GM18502 (cell line): ENCODE measurements around the gene IL17RB.
A peak's percentile ranks its signal among the peaks of the same experiment; 100 is the strongest.

Experiments
- ATAC-seq: cut with Tn5 transposase; IDR thresholded peaks from one replicate; pipeline ENCODE4 v1.9.1; 2021; ENCODE audit warnings: mild to moderate bottlenecking; ENCODE audit not compliant: unreplicated experiment, poor library complexity

Gene IL17RB

DNA sequence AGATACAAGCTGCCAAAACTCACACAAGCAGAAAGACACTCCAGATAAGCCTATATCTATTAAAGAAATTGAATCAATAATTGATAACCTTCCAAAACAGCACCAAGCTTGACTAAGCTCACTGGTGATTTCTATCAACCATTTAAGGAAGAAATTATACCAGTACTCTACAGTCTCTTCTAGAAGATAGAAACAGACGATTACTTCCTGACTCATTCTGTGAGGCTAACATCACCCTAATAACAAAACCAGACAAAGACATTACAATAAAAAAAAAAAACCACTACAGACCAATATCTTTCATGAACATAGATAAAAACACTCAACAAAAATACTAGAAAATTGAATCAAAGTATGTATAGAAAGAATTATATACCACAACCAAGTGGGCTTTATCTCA, 20.3 kb upstream of the IL17RB start:
- no peak for ATAC-seq

DNA sequence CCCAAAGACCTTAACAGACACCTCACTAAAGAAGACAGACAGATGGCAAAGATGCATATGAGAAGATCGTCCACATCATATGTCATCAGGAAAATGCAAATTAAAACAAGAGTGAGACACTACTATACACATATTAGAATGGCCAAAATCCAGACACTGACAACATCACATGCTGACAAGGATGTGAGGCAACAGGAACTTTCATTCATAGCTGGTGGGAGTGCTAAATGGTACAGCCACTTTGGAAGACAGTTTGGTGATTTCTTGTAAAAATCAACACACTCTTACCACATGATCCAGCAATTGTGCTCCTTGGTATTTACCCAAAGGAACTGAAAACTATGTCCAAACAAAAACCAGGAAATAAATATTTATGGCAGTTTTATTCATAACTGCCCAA, 17.8 kb upstream of the IL17RB start:
- no peak for ATAC-seq

DNA sequence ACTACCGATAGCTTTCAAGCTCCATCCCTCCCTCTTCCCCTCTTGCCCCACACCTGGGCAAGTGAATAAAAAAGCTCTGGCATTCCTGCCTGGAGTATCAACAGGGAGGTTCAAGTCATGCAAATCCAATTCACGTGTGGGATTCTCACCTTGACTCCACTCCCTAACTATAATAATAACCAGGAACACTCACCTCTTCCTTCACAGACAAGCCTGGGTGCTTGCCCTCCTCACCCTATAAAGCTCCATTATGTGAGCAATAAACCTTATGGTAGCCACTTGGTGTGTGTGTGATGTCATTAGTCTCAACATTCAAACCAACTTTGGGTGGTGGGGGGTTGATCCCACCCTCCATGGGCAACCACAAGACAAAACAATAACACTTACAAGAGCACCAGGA, 16.8 kb upstream of the IL17RB start:
- ATAC-seq: no peak

DNA sequence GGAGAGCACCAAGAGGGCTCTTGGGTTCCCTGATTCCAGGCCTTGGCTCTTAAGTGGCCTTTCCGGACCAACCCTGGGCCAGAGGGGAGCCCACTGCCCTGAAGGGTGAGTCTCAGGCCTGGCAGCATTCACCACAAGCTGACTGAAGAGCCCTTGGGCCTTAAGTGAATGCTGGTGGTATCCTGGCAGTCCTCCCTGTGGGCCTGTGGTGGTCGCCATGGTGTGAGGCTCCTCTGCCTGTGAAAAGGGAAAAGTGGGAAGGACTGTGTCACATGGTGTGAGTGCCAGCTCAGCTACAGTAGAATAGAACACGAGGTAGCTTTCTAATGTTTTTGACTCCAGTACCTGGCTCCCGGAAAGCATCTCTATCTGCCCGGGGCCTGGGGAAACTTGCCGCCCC, 15.4 kb upstream of the IL17RB start:
- no peak for ATAC-seq

DNA sequence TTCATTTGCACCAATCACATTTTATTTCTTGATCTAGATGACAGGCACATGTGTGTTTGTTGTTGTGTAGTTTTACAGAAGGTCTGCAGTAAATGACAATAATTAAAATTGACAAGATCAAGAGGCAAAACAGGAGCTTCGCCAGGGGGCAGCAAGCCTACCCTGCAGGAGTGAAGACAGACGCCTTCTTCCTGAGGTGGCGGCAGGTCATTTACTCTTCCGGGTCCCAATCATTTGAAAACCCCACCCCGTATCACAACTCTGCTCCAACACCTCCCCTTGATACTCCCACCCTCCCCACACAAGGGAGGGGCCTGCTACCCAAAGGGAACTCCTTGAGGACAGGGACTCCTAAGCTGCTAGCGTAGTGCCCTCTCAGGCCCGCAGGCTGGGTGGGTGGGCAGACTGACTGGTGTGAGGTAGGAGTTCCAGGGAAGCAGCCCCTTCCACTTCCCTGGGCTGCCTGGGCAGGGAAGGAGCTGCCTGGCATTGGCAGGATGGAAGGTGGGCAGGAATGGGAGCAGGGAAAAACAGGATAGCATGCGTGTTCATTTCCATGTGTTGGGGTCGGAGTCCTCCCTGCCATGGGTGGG, 13.2 kb upstream of the IL17RB start:
- no peak for ATAC-seq

DNA sequence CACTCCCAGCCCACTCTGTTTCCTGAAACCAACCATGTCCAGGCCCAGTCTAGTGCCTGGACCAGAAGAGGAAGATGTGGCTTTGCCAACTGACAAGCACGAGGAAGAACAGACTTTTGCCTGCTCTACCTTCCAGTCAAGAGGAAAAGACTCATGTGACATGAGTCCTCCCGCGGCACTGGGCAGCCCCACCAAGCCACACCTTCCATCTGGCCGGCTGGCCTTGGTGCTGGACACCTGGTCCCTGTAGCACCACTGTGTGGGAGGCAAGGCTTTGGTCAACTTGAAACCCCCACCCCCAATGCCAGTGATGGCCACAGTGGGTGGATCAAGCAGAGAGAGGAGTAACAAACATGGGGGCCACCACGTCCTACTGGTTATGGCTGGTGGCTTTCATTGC, 12.7 kb upstream of the IL17RB start:
- ATAC-seq: no peak

DNA sequence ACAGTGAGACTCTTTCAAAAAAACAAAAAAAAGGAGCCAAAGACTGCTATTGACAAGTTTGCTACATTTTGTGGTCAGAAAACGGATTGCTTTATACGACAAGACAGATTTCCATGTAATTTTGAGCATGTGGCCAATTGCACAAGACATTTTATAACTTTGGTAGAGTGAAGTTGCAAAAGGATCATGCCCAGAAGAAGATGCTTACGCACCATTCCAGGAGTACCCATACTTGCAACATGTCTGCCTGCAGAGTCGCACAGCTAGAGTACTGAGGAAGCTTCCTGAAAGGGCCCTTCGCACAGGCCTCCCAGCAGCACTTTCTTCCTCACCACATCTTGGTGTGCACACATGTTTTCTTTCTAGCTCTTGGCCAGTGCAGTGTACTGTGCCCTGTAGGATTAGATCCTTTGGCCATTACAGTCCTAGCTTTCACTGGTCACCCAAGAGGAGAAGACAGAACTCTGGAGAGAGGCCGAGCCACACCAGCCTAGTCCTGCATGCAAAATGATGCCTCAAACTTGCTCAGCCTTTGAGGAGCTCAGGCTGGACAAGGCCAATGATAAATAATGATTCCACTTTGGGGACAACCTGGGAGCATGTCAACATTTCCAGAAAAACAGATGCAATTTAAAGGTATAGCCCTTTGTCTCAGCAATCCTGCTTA, 11.8 kb upstream of the IL17RB start:
- ATAC-seq: no peak

DNA sequence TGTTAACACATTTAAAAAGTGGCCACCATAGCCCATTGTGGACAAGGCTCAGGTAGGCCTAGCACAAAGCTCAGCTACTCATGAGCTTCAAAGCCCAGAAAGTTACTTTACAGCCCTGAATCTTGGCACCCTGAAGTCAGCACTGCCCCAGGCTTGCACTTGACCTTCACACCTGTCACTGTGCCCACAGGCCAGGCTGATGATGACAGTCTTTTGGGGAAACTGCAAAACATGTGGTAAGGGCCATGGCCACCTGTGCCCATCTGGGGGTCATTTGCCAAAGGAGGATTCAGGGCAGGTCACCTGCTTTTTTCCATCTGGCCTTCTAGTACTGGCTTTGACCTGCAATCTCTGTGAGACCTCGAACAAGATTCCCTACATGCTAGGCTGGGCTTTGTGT, 11.1 kb upstream of the IL17RB start:
- no peak for ATAC-seq

DNA sequence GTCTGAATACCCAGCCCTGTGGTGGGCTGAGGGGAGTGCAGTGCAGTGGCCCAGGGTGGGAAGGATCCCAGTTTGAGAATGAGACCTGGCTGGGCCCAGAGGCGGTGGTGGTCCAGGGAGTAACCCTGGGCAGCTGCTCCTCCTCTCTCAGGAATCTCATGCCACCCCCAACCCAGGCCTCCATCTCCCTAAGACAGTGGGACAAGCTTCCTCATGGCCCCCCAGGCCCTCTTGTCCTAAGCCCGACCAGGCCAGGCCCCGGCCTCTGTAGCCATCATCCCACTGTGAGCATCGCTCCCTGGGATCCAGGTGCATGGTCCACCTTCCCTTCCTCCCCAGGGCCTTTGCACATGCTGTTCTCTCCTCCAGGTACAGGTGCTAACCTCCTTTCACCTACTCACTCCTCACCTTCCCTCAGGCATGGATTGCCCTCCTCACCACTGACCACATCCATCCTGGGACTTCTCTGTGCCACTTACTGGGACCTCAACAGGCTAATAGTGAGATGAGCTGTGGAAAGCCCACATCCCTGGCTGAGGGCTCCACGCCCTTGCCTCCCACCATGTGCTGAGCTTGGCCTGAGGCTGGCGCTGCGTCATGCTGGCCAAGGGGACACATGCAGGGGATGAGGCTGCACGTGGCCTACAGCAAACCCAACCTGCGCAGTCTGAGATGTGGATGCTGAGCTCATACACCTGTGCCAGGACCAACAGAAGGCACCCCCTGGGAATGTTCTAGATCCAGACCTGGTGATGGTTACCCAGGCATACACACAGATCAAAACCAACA, 10.1 kb upstream of the IL17RB start:
- ATAC-seq: no peak

DNA sequence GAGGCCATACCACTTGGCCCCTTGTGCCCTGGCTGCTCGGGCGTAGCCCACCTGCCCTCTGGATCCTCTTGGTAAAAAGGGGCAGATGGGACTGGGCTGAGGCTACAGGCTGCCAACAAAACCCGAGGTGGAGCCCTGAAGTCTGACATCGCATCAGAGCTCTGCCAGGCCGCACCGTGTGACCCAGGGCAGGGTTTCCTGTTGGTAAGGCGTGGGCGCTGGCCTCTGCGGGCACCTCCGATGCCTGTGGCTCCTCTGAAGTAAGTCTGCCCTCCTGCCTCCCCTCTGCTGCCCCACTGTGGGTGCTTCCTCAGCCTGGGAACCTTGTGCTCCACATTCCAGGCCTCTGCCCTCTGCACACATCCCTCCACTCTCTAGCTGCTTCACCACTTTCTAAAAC, 9.0 kb upstream of the IL17RB start:
- no peak for ATAC-seq

DNA sequence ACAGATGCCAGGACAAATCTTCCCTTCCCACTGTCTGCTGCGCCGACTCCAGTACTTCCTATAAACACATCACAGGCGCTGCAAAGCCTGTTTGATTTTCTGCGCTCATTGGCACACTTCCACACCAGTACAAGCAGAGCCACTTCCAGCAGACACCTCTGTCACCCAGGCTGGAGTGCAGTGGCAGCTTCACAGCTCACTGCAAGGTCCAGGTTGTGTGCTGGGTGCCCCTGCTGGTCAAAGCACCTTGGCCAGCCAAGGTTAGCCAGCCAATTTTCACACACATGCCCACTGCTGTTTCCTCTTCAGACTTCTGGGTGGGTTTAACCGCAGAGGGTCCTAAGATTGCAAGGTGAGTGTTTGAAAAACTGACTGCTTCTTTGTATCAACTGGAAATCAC, 5.1 kb upstream of the IL17RB start:
- ATAC-seq: no peak

DNA sequence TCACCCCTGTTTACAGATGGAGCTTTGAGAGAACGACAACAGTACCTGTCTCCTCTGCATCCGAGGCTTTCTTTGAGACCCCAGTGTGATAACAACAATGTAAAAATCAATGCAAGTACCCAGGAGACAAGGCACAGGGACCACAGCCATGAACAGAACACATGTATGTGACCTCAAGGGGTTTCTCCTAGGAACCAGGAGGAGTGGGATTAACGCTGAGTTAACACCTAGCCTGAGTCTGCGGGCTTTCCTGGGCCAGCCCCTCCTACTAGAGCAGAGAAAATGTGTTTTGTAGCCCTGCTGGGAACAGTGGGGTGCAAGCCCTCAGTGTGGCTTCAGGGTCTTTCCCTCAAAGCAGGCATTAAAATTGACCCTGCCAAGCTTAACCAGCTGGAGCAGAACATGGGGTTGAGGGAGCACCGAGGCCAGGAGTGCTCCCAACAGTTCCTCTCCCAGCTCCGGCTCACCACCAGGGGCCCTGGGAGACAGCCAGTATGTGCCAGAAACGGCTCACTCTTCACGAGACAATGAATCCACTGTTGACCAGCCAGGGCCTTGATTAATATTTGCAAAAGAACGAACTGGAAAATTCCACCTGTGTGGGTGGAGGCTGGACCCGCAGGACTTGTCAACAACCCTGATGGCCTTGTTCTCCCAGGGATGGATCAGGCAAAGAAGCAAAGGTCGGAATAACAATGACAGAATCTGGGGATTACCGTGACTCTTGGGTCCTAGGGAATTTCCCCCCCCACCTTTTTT, 3.8 kb upstream of the IL17RB start:
- no peak for ATAC-seq

DNA sequence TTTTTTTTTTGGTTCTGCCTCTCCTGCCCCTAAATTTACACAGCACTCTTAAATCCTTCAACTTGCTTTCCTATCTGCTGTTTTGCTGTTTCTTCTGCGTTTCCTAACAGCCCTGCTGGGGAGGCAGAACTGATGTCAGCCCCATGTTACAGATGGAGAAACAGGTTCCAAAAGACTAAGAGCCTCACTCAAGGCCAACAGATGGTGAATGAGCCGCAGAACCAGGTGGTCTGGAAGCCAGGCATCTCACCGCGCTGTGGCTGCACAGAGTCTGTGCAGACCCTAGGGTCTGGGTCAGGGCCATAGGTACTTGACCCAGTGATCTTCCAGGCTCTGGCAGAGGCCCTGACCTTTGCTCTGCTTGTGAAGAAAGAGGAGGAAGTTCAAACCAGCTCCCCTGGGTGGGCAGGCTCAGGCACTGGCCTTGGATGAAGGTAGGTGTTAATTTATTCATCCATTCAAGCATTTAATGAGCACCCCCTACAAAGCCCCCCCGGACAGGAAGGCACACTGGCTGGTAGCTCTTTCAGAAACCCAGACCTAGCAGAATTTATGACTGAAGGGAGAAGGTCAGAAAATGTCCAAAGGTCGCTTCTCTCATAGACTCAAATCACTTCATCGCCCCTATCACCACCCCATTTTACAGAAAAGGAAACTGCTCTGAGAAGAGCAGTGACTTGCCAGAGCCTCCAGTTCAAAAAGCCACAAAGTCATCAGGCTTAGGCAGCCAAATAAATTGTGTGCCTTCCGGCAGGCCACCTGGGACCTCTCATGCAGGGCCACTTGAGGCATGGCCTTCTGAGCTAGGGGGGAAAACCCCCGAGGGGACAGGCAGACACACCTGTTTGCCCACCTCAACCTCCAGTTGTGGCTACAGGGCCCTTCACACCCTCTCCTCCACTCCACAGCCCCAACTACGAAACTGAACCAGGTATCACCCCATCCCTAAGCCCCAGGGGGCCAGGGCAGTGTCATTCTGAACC, 2.9 kb upstream of the IL17RB start:
- ATAC-seq: peak; percentile 46

DNA sequence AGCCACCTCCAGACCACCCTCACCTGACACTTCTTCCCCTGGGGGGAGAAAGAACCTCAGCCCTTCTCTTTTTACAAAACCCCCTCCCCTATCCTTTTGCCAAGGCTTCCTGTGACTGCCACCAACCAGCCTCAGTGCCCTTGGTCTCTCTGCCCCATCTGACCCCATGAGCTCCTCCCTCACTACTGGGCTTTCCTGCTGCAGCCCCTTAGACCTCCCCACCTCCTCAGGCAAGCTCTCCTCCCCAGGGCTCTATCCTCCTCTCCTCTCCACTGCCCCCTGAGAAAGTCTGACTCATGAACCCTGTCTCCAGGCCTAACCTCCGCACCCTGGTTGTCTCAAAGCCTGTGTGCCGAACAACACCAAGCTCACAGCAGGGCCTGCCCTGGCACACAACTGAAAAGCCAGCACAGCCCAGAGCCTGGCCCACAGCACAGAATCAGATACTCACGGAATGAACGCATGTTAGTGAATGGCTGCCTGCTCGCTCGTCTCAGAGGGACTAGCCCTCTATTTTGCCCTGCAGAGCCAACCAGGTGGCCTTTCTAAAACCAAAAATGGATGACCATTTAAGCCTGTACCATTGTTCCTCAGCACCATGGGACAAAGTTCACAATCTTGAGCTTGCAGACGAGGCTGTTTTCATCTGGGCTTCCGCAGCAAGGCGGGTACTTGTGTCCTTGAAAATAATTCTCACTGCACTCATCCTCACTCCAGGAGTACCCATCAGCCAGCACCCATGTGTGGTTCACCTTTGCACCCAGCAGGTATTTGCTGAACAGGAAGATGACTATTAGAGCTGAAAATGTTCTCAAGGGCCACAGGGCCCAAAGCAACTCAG, 1.9 kb upstream of the IL17RB start:
- peak; percentile 21 for ATAC-seq

DNA sequence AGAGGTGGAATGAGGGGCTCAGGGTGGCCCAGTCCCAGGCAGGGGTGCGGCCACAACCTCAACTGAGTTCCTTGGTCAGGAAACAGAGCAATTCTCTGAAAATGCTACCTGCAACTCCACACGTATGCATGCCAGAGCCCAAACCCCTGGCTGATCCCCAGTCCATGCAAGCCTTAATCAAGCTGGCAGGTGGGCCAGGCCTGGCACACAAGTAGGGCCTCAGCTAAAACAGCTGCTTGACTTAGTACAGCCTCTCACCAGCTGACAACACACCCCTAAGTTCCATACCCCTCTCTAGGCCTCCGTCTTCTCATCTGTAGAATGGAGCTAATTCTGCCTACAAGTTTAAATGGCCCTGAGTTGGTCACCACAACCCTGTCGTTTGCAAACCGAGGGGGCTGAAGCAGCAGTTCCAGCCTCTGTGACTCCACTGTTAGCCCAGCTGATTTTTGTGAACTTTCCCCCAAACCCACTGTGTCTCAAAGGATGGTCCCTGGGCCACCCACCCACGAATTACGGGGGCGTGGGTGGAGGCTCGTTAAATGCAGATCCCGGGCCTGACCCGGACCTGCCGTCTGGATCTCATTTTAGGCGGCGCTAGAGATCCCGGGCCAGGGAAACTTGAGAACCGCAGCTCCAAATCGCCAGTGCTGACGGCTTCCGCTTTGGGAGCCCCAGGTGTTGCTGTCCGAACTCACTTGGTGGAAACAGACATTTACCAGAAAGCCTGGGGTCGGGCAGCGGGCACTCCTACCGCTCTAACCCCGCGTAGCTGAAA, 1.1 kb upstream of the IL17RB start:
- ATAC-seq: peak; percentile 9

DNA sequence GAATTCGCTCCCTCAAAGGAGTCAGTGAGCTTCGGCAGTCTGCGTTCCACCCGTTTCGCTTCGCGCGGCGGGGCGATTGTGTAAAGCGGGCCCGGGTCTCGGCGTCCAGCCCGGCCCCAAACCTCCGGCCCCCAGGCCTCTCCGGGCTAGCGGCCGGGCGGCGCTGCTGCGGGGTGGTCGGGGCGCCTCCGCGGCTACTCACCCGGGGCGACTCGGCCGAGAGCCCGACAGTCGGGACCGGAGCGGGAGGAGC, 561 bp upstream of the IL17RB start:
- no peak for ATAC-seq

DNA sequence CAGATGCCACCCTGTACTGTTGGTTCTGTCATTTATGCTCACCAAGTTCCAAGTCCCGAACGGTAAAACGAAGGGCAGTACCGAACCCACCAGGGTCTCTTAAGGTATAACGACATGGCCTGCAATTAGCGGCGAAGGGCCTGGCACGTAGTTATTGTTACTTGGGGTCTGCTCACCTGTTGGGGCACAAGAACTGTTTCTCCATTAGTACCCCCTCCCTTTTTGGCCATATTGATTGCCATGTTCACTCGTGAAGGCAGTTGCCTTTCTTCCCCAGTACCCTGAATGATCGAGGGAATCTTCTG, 435 bp downstream of the IL17RB start:
- no peak for ATAC-seq

DNA sequence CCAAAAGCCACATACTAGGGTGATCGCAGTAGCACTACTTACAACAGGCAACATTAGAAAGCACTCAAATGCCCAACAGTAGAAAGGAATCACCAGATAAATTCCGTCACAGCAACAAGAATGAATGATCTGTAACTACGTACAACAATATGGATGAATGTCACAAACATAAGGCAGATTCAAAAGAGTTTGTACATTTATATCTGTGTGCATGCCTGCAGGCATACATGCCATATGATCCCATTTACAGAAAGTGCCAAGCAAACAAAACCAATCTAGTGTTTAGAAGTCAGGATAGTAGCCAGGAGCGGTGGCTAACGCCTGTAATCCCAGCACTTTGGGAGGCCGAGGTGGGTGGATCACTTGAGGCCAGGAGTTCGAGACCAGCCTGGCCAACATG, 3.5 kb downstream of the IL17RB start:
- no peak for ATAC-seq

DNA sequence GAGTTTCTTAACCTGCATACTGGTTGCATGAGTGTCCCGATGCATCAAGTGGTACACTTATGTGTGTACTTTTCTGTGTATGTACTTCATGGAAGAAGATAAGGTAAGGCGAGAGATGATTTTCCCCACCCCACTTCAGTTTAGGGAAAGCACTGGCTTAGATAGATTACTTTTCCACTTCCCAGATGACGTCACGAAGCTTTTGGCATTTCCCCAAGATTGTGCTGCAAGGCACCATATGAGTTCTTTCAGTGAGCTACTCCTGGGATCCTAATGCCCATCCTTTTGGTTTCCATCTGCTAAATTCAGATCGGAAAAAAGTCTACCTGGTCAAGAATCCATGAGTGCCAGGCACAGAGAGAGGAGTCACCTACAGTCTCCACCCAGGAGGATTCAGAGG, 4.5 kb downstream of the IL17RB start:
- no peak for ATAC-seq
